HepG2 (cell line): Measurements from ENCODE around the gene CEP57L1. TPM values are rescaled to one million over a fixed set of nuclear protein-coding genes. Genes with fewer than 3 reads are reported as not detected.

Experiments
- ATAC-seq: fragments of 200-7000 bp; cut with Tn5 transposase; 3 replicates; pipeline ENCODE4 v1.9.1; 2020; ENCODE audit warnings: mild to moderate bottlenecking, moderate library complexity
- BruUV-seq: library from RNA; stranded (reverse); fragments of 400-500 nt; replicated peaks from 2 replicates; lab custom pipeline; 2021; lab: Mats Ljungman, UMichigan
- CTCF ChIA-PET: fragments of 300-600 bp; formaldehyde crosslinking; extraction: SDS; loops from one replicate; lab custom pipeline; 2021; ENCODE audit warnings: low total read pairs, inconsistent platforms, low intra/inter-chr PET ratio; lab: Yijun Ruan, JAX
- POLR2A ChIA-PET: fragments of 350-600 bp; sonication (Branson Sonifier 250); formaldehyde crosslinking; loops from one replicate; lab custom pipeline; 2020; ENCODE audit warnings: antibody characterized with exemption, inconsistent platforms; lab: Yijun Ruan, JAX
- DNase-seq: peaks from one replicate; pipeline ENCODE4 v3.0.0-alpha.2; 2015; ENCODE audit warnings: low spot score
- FAIRE-seq: peaks from 3 replicates; lab custom pipeline; 2011; peaks lifted over from hg19 to GRCh38; lab: Jason Lieb, UNC
- H2AFZ ChIP-seq: one replicate; pipeline ENCODE4 v1.6.1; 2011; ENCODE audit warnings: low read length, inconsistent platforms
- H3K27ac ChIP-seq: fragments of 300-600 bp; 3 replicates; pipeline ENCODE4 v1.8.0; 2011; ENCODE audit warnings: mixed run types, mild to moderate bottlenecking, mixed read lengths, low read length, inconsistent platforms; ENCODE audit not compliant: insufficient read depth; ENCODE audit errors: extremely low read length
- H3K27me3 ChIP-seq, 2 experiments: fragments of 200-600 bp in 1 of 2; 2 replicates in 1 of 2; 3 replicates in 1 of 2; pipeline versions ENCODE4 v1.6.0 to v1.8.0; 2011; ENCODE audit warnings: low read length in 2 of 2, mild to moderate bottlenecking in 2 of 2, moderate library complexity in 2 of 2, inconsistent platforms in 1 of 2; ENCODE audit not compliant: insufficient read depth in 2 of 2, control insufficient read depth in 1 of 2
- H3K36me3 ChIP-seq, 2 experiments: fragments of 200-600 bp in 1 of 2; replicated peaks in 1 of 2; 2 replicates in 1 of 2; 3 replicates in 1 of 2; pipeline versions ENCODE4 v1.5.1 to v1.8.0; 2011; ENCODE audit warnings: low read length in 2 of 2, inconsistent platforms in 1 of 2; ENCODE audit not compliant: insufficient read depth in 2 of 2, control insufficient read depth in 1 of 2
- H3K4me1 ChIP-seq: 2 replicates; pipeline ENCODE4 v1.5.1; 2012; ENCODE audit warnings: low read length, inconsistent platforms; ENCODE audit not compliant: insufficient read depth
- H3K4me2 ChIP-seq: 2 replicates; pipeline ENCODE4 v1.6.0; 2011; ENCODE audit warnings: low read depth, low read length, inconsistent platforms
- H3K4me3 ChIP-seq, 3 experiments: fragments of 200-600 bp in 1 of 3; sonication (generic), shearing (Covaris generic) in 1 of 3; replicated peaks in 1 of 3; 2 replicates each; pipeline ENCODE4 v1.5.1; 2011 to 2016; ENCODE audit warnings: low read length in 3 of 3, inconsistent platforms in 2 of 3, low read depth in 2 of 3, mild to moderate bottlenecking in 2 of 3, control low read depth in 1 of 3, mixed read lengths in 1 of 3; ENCODE audit not compliant: insufficient read depth in 1 of 3
- H3K79me2 ChIP-seq: one replicate; pipeline ENCODE4 v1.6.1; 2011; ENCODE audit warnings: low read length, inconsistent platforms; ENCODE audit not compliant: insufficient read depth
- H3K9ac ChIP-seq: 2 replicates; pipeline ENCODE4 v1.6.0; 2011; ENCODE audit warnings: mild to moderate bottlenecking, low read depth, low read length, inconsistent platforms; ENCODE audit not compliant: insufficient read depth
- H3K9me3 ChIP-seq: 2 replicates; pipeline ENCODE4 v1.5.1; 2012; ENCODE audit warnings: mild to moderate bottlenecking, low read length
- H4K20me1 ChIP-seq: 2 replicates; pipeline ENCODE4 v1.6.0; 2011; ENCODE audit warnings: inconsistent platforms, mild to moderate bottlenecking, low read length, moderate library complexity; ENCODE audit not compliant: insufficient read depth
- ATF7 ChIP-seq, 2 experiments: fragments of 450-650 bp in 1 of 2; sonication (generic) in 1 of 2; formaldehyde crosslinking in 1 of 2; IDR thresholded peaks; 2 replicates each; pipeline versions ENCODE4 v1.4.0 to v1.6.1; 2016 to 2020; ENCODE audit warnings: antibody characterized with exemption in 1 of 2, mild to moderate bottlenecking in 1 of 2, missing genetic modification reagents in 1 of 2
- CCAR2 ChIP-seq: fragments of 200-400 bp; formaldehyde crosslinking; optimal IDR thresholded peaks from 2 replicates; pipeline ENCODE3; 2018; ENCODE audit warnings: low read depth, mild to moderate bottlenecking, low read length, moderate library complexity
- CHCHD3 ChIP-seq: sonication (generic); formaldehyde crosslinking; IDR thresholded peaks from 2 replicates; pipeline ENCODE4 v1.8.0; 2022; ENCODE audit warnings: mild to moderate bottlenecking, missing genetic modification reagents, moderate library complexity
- DMTF1 ChIP-seq: sonication (generic); formaldehyde crosslinking; IDR thresholded peaks from 2 replicates; pipeline ENCODE4 v1.4.0; 2020; ENCODE audit warnings: mild to moderate bottlenecking, missing genetic modification reagents
- GMEB2 ChIP-seq: IDR thresholded peaks from 2 replicates; pipeline ENCODE4 v1.6.1; 2016; ENCODE audit warnings: missing biosample characterization, missing genetic modification reagents, low read depth
- PAX8 ChIP-seq: sonication (generic); formaldehyde crosslinking; IDR thresholded peaks from 2 replicates; pipeline ENCODE4 v1.8.0; 2022; ENCODE audit warnings: mild to moderate bottlenecking, missing genetic modification reagents, borderline replicate concordance
- POLR2A ChIP-seq, 2 experiments: IDR thresholded peaks; 2 replicates each; pipeline ENCODE4 v1.6.1; 2011; ENCODE audit warnings: low read depth in 2 of 2, low read length in 2 of 2, mild to moderate bottlenecking in 1 of 2, moderate library complexity in 1 of 2; ENCODE audit not compliant: insufficient read depth in 1 of 2
- TFAP4 ChIP-seq: sonication (generic); IDR thresholded peaks from 2 replicates; pipeline ENCODE4 v1.6.1; 2016; ENCODE audit warnings: low read depth, borderline replicate concordance
- TOPORS ChIP-seq: sonication (generic); formaldehyde crosslinking; IDR thresholded peaks from 2 replicates; pipeline ENCODE4 v1.8.0; 2023; ENCODE audit warnings: mild to moderate bottlenecking, missing genetic modification reagents
- U2AF1 ChIP-seq: fragments of 200-400 bp; formaldehyde crosslinking; optimal IDR thresholded peaks from 2 replicates; pipeline ENCODE3; 2017; ENCODE audit warnings: mild to moderate bottlenecking, low read depth, low read length
- ZC3H4 ChIP-seq: sonication (generic); formaldehyde crosslinking; IDR thresholded peaks from 2 replicates; pipeline ENCODE4 v1.4.0; 2020; ENCODE audit warnings: missing genetic modification reagents, borderline replicate concordance
- ZFP90 ChIP-seq: sonication (generic); formaldehyde crosslinking; IDR thresholded peaks from 2 replicates; pipeline ENCODE4 v1.8.0; 2022; ENCODE audit warnings: missing genetic modification reagents, mild to moderate bottlenecking, inconsistent platforms, borderline replicate concordance
- ZNF816 ChIP-seq: sonication (generic); formaldehyde crosslinking; IDR thresholded peaks from 2 replicates; pipeline ENCODE4 v1.8.0; 2022; ENCODE audit warnings: missing genetic modification reagents, mild to moderate bottlenecking, borderline replicate concordance
- in situ Hi-C: cut with HindIII; loops from 2 replicates; pipeline ENCODE4 v1.10.0; 2017; ENCODE audit warnings: low pct_unique_long_range_greater_than_20kb; ENCODE audit not compliant: extremely low pct_ligation_motif_present
- intact Hi-C: fragments of 100-400 bp; cut with micrococcal nuclease; formaldehyde crosslinking; loops from one replicate; pipeline ENCODE4 v1.10.0; 2022; ENCODE audit not compliant: unreplicated experiment
- polyA plus RNA-seq, 8 experiments: library from polyadenylated mRNA; depleted of rRNA in 3 of 8; stranded (reverse) in 7 of 8; unstranded in 1 of 8; fragments of >200 nt; fragmentation: Illumina TruSeq in 4 of 8; extraction: Trizol in 4 of 8; gene quantifications; 2 replicates each; pipeline versions ENCODE4 v1.2.1 to v1.2.3, GENCODE V29; 2011 to 2016; ENCODE audit warnings: low read depth in 4 of 8, missing spikeins in 1 of 8, mixed read lengths in 1 of 8; ENCODE audit not compliant: insufficient read depth in 1 of 8
- total RNA-seq, 5 experiments: library from RNA; depleted of rRNA; stranded (reverse); fragments of >200 nt; fragmentation: Illumina TruSeq; extraction: Trizol; gene quantifications; 2 replicates each; pipeline ENCODE4 v1.2.3, GENCODE V29; 2016; ENCODE audit warnings: low read depth in 1 of 5
- TF ChIP-seq, protein P1 (sequence below): sonication (generic); formaldehyde crosslinking; IDR thresholded peaks from 2 replicates; pipeline ENCODE4 v1.8.1; 2023; ENCODE audit warnings: mild to moderate bottlenecking, inconsistent platforms, moderate library complexity, missing genetic modification reagents, borderline replicate concordance
- TF ChIP-seq, protein P2 (sequence below): IDR thresholded peaks from 2 replicates; pipeline ENCODE4 v1.6.1; 2016; ENCODE audit warnings: mild to moderate bottlenecking
- TF ChIP-seq, protein P3 (sequence below): IDR thresholded peaks from 2 replicates; pipeline ENCODE4 v1.6.1; 2016

The CEP57L1 gene
- total and polyA plus RNA-seq, 2 of the 13 experiments (the other 11 are each of a cell fraction or from before 2014, with no cell fraction given), result 7.7 to 15.5 TPM

DNA sequence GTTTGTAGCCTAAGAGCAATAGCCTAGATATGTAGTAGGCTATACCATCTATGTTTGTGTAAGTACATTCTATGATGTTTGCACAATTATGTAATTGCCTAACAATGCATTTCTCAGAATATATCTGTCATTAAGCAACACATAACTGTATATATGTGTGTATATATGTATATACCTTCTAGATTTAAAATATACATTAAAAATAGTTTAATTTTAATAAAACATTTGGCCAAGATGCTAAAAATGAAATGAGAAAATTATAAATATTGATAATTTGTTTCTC lies 21.2 kb upstream of the CEP57L1 start:
- no peak for ATAC-seq
- Histone ChIP-seq H3K9me3 (no peaks in the 10 kb centered on the region), H4K20me1 (no peaks in the 10 kb centered on the region), H3K27ac (no peak overlapping the region), H3K36me3 (no peaks in the 10 kb centered on the region), H3K79me2 (peaks cover 2% of the 10 kb centered on the region), H3K4me2 (no peak overlapping the region), H3K4me3 (no peak overlapping the region), H3K9ac (no peak overlapping the region), H2AFZ (no peak overlapping the region), H3K4me1 (peaks cover 5% of the 10 kb centered on the region; the same call in 1 of the 2 replicates), H3K27me3 (no peaks in the 10 kb centered on the region)
- POLR2A ChIA-PET, result no interaction called here
- in situ Hi-C loops, result loop anchor here (10.0 kb wide), 1 partner anchor 159 kb away; no protein-coding TSS in a partner anchor
- intact Hi-C loops, result loop anchor here (5.0 kb wide), 3 partner anchors 67 to 292 kb away; no protein-coding TSS in a partner anchor
- no peak for FAIRE-seq
- BruUV-seq, result no TSS peak
- CTCF ChIA-PET, result interaction anchor here (0.8 to 1.8 kb wide), 4 partner anchors 24 to 239 kb away, joined by 3 to 18 read pairs (median 5); no protein-coding TSS in a partner anchor
- no peak for DNase-seq
- TF ChIP-seq CHCHD3 (CRISPR knock-in tag) (no peak), TFAP4 (no peak), ZC3H4 (no peak), GMEB2 (CRISPR knock-in tag) (no peak), U2AF1 (no peak), CCAR2 (no peak), POLR2A (IDR thresholded peaks at IDR 0.05; ENCODE audit: insufficient read depth in 1 of 2, low read depth in 2 of 2, low read length in 2 of 2) (no peak), DMTF1 (no peak), ZFP90 (CRISPR knock-in tag) (no peak), ATF7 (IDR thresholded peaks at IDR 0.05) (no peak), ATF7 (CRISPR knock-in tag; IDR thresholded peaks at IDR 0.05) (no peak), TOPORS (CRISPR knock-in tag) (no peak), ZNF816 (CRISPR knock-in tag) (no peak), PAX8 (CRISPR knock-in tag) (no peak)
- TF ChIP-seq, protein P1, sequence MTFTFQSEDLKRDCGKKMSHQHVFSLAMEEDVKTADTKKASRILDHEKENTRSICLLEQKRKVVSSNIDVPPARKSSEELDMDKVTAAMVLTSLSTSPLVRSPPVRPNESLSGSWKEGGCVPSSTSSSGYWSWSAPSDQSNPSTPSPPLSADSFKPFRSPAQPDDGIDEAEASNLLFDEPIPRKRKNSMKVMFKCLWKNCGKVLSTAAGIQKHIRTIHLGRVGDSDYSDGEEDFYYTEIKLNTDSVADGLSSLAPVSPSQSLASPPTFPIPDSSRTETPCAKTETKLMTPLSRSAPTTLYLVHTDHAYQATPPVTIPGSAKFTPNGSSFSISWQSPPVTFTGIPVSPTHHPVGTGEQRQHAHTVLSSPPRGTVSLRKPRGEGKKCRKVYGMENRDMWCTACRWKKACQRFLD (CRISPR knock-in tag), result no peak
- TF ChIP-seq, protein P2, sequence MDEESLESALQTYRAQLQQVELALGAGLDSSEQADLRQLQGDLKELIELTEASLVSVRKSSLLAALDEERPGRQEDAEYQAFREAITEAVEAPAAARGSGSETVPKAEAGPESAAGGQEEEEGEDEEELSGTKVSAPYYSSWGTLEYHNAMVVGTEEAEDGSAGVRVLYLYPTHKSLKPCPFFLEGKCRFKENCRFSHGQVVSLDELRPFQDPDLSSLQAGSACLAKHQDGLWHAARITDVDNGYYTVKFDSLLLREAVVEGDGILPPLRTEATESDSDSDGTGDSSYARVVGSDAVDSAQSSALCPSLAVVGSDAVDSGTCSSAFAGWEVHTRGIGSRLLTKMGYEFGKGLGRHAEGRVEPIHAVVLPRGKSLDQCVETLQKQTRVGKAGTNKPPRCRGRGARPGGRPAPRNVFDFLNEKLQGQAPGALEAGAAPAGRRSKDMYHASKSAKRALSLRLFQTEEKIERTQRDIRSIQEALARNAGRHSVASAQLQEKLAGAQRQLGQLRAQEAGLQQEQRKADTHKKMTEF, result no peak
- TF ChIP-seq, protein P3, sequence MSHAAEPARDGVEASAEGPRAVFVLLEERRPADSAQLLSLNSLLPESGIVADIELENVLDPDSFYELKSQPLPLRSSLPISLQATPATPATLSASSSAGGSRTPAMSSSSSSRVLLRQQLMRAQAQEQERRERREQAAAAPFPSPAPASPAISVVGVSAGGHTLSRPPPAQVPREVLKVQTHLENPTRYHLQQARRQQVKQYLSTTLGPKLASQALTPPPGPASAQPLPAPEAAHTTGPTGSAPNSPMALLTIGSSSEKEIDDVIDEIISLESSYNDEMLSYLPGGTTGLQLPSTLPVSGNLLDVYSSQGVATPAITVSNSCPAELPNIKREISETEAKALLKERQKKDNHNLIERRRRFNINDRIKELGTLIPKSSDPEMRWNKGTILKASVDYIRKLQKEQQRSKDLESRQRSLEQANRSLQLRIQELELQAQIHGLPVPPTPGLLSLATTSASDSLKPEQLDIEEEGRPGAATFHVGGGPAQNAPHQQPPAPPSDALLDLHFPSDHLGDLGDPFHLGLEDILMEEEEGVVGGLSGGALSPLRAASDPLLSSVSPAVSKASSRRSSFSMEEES, result no peak
